Gastroesophageal sphincter (tissue), 3 donors: ENCODE data around the gene FUT2.

Experiments used
- CTCF ChIP-seq, 4 experiments: fragments of 200-600 bp in 2 of 4; fragments of 450-650 bp in 2 of 4; sonication (generic) in 1 of 4; IDR thresholded peaks; one replicate each; pipeline ENCODE4 v1.5.1; 2017 to 2019; ENCODE audit warnings: antibody characterized with exemption in 4 of 4, mild to moderate bottlenecking in 2 of 4, moderate library complexity in 2 of 4
- POLR2AphosphoS5 ChIP-seq: sonication (generic); formaldehyde crosslinking; IDR thresholded peaks from one replicate; pipeline ENCODE4 v1.6.1; 2017; ENCODE audit warnings: antibody characterized with exemption

- TF ChIP-seq CTCF (IDR thresholded peaks at IDR 0.05) (no peak), POLR2AphosphoS5 (no peak)
Measured at GRCh38 chr19:48676887-48677286, 18.9 kb upstream of the FUT2 start.
